NT2/D1 (cell line): Measurements from ENCODE around the gene PHF23.

Experiments
- SUZ12 ChIP-seq: IDR thresholded peaks from 2 replicates; pipeline ENCODE4 v1.6.1; 2011; ENCODE audit not compliant: insufficient read length, insufficient read depth; ENCODE audit errors: extremely low read depth
- ZNF274 ChIP-seq: IDR thresholded peaks from 2 replicates; pipeline ENCODE4 v1.6.1; 2011; ENCODE audit warnings: mild to moderate bottlenecking, low read depth, low read length

DNA sequence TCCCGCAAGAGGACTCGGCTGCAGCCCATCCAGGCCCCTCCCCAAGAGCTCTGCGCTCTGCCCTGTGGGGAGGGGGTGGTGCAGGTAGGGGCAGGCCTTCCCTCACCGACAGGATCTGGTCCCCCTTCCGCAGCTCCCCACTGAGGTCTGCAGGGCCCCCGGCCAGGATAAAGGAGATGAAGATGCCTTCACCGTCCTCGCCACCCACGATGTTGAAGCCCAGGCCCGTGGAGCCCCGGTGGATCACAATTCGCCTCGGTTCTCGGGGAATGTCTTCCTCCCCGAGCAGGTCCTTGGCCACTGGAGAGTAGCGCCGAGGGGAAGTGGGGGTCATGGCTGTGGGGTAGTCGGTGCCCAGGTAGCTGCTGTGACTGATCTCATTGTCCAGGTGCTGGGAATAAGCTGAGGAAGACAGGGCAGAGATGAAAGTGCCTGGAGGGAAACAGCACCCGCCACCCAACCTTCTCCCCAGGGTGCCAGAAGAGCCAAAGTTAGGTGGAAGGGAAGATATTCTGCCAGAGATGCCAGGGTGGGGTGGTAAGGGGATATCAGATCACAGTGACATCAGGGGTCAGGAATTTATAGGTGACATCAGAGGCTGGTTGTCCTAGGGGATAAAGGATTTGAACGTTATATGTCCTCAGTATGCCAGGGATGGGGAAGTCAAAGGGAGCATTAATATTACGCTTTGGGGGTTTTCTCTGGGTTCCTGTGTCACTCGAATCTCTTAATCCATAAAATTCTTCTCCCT lies 42.4 kb downstream of the PHF23 start:
- TF ChIP-seq ZNF274 (no peak), SUZ12 (no peak)
